Thoracic aorta (tissue), 2 donors: ENCODE data around the gene CWC22. TPM values are rescaled to one million over a fixed set of nuclear protein-coding genes. Genes with fewer than 3 reads are reported as not detected.
"Not testable (repeated sequence)": the region's sequence is repeated elsewhere in the genome, so short reads cannot be mapped to it uniquely, and the experiment has no call there.

ENCODE experiments used
- ATAC-seq: fragments of 150-250 bp; one replicate; pipeline ENCODE4 v1.8.0; 2017; ENCODE audit warnings: low read depth; ENCODE audit not compliant: insufficient number of reproducible peaks, low FRiP score
- DNase-seq: peaks from one replicate; pipeline ENCODE4 v3.0.0-alpha.2; 2020; ENCODE audit warnings: low spot score
- H3K27ac ChIP-seq, 2 donors: fragments of 200-600 bp; sonication (generic); 1 replicate in 1 of 2; 2 replicates in 1 of 2; pipeline ENCODE4 v1.5.1; 2016; ENCODE audit warnings: mild to moderate bottlenecking in 2 of 2, moderate library complexity in 2 of 2
- H3K27me3 ChIP-seq: fragments of 200-600 bp; sonication (generic); replicated peaks from 2 replicates; pipeline ENCODE4 v1.6.0; 2016; ENCODE audit warnings: mild to moderate bottlenecking; ENCODE audit not compliant: insufficient read depth
- H3K36me3 ChIP-seq: fragments of 200-600 bp; sonication (generic); one replicate; pipeline ENCODE4 v1.5.1; 2016
- H3K4me1 ChIP-seq, 2 donors: fragments of 200-600 bp; sonication (generic); 1 replicate in 1 of 2; 2 replicates in 1 of 2; pipeline versions ENCODE4 v1.5.1 to v1.6.0; 2016; ENCODE audit warnings: low read depth in 2 of 2, mild to moderate bottlenecking in 1 of 2; ENCODE audit not compliant: control insufficient read depth in 1 of 2
- H3K4me3 ChIP-seq: fragments of 200-600 bp; sonication (generic); 2 replicates; pipeline ENCODE4 v1.5.1; 2016; ENCODE audit warnings: mild to moderate bottlenecking
- H3K9me3 ChIP-seq: fragments of 200-600 bp; sonication (generic); 2 replicates; pipeline ENCODE4 v1.5.1; 2016
- CTCF ChIP-seq: fragments of 200-600 bp; sonication (generic); IDR thresholded peaks from one replicate; pipeline ENCODE4 v1.5.1; 2019; ENCODE audit warnings: antibody characterized with exemption
- total RNA-seq, 2 donors: library from RNA; depleted of rRNA; stranded (reverse); fragments of >200 nt; gene quantifications; one replicate each; pipeline versions ENCODE4 v1.1.0 to v1.2.3, GENCODE V29; 2016

The CWC22 gene
- total RNA-seq, result 10 to 100 TPM; 20.0 to 32.5 TPM

GRCh38 chr2:180006781-180007579, at the start of gene CWC22:
Gene CWC22 (minus strand): TSS chr2:180007297. CDS start chr2:179993341, 13,956 bp downstream.
- no peaks in the 10 kb centered on the region for H3K9me3 ChIP-seq
- peak within 1 kb of the TSS; percentile 88 for H3K4me3 ChIP-seq
- DNase-seq (peak; percentile 86), ATAC-seq (peak; percentile 99)
- no peak for TF ChIP-seq CTCF
- H3K27ac ChIP-seq, result peak within 1 kb of the TSS; percentile 86 to 89
- H3K36me3 ChIP-seq, result no peaks in the 10 kb centered on the region
- no peaks in the 10 kb centered on the region for H3K27me3 ChIP-seq
- peaks cover 7 to 17% of the 10 kb centered on the region in 2 donors for H3K4me1 ChIP-seq

GRCh38 chr2:180056367-180057118, 49.4 kb upstream of the CWC22 start:
- no peak for DNase-seq
- Histone ChIP-seq H3K4me3 (no peak overlapping the region), H3K4me1 (no peaks in the 10 kb centered on the region), H3K27ac (no peak overlapping the region), H3K36me3 (no peaks in the 10 kb centered on the region), H3K27me3 (no peaks in the 10 kb centered on the region), H3K9me3 (no peaks in the 10 kb centered on the region)
- ATAC-seq, result no peak
- TF ChIP-seq CTCF, result no peak

GRCh38 chr2:180054576-180054975, 47.5 kb upstream of the CWC22 start:
- H3K4me1 ChIP-seq, H3K4me3 ChIP-seq, ATAC-seq, H3K36me3 ChIP-seq, DNase-seq, H3K27me3 ChIP-seq, H3K27ac ChIP-seq, H3K9me3 ChIP-seq: not testable (repeated sequence)

- Histone ChIP-seq H3K9me3 (no peaks in the 10 kb centered on the region), H3K4me3 (no peak overlapping the region), H3K4me1 (no peaks in the 10 kb centered on the region), H3K27ac (no peak overlapping the region), H3K36me3 (no peaks in the 10 kb centered on the region), H3K27me3 (no peaks in the 10 kb centered on the region)
- no peak for TF ChIP-seq CTCF
- DNase-seq, result no peak
- no peak for ATAC-seq
These were observed 43.1 kb upstream of the CWC22 start for GRCh38 chr2:180050246-180050645.

- no peak for TF ChIP-seq CTCF
- no peak for ATAC-seq
- H3K36me3 ChIP-seq, result no peaks in the 10 kb centered on the region
These were observed 41.2 kb upstream of the CWC22 start for GRCh38 chr2:180048251-180048650.

More at GRCh38 chr2:180048251-180048650, 41.2 kb upstream of the CWC22 start:
- H3K27me3 ChIP-seq, result no peaks in the 10 kb centered on the region
- H3K4me1 ChIP-seq, result no peaks in the 10 kb centered on the region
- no peak for DNase-seq
- no peaks in the 10 kb centered on the region for H3K9me3 ChIP-seq
- no peak overlapping the region for H3K27ac ChIP-seq
- H3K4me3 ChIP-seq, result no peak overlapping the region
